DND-41 (cell line): Measurements from ENCODE around the gene FAM25A.
"Not testable (repeated sequence)": the region's sequence is repeated elsewhere in the genome, so short reads cannot be mapped to it uniquely, and the experiment has no call there.

Source experiments
- EZH2 ChIP-seq: IDR thresholded peaks from 3 replicates; pipeline ENCODE4 v1.6.1; 2012; ENCODE audit warnings: borderline replicate concordance, low read depth, mild to moderate bottlenecking, moderate library complexity, low read length, inconsistent platforms; ENCODE audit not compliant: severe bottlenecking
- TF ChIP-seq, protein P1 (sequence below): IDR thresholded peaks from 2 replicates; pipeline ENCODE4 v1.5.1; 2012; ENCODE audit warnings: borderline replicate concordance, low read length, moderate library complexity, mild to moderate bottlenecking; ENCODE audit not compliant: poor library complexity, severe bottlenecking; ENCODE audit errors: extremely low read depth

DNA sequence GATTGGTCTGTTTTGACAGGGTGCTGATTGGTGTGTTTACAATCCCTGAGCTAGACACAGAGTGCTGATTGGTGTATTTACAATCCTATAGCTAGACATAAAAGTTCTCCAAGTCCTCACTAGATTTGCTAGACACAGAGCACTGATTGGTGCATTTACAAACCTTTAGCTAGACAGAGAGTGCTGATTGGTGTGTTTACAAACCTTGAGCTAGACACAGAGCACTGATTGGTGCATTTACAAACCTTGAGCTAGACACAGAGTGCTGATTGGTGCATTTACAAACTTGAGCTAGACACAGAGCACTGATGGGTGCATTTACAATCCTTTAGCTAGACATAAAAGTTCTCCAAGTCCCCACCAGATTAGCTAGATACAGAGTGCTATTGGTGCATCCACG lies 10.3 kb downstream of the FAM25A start:
- TF ChIP-seq, protein P1, sequence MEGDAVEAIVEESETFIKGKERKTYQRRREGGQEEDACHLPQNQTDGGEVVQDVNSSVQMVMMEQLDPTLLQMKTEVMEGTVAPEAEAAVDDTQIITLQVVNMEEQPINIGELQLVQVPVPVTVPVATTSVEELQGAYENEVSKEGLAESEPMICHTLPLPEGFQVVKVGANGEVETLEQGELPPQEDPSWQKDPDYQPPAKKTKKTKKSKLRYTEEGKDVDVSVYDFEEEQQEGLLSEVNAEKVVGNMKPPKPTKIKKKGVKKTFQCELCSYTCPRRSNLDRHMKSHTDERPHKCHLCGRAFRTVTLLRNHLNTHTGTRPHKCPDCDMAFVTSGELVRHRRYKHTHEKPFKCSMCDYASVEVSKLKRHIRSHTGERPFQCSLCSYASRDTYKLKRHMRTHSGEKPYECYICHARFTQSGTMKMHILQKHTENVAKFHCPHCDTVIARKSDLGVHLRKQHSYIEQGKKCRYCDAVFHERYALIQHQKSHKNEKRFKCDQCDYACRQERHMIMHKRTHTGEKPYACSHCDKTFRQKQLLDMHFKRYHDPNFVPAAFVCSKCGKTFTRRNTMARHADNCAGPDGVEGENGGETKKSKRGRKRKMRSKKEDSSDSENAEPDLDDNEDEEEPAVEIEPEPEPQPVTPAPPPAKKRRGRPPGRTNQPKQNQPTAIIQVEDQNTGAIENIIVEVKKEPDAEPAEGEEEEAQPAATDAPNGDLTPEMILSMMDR: not testable (repeated sequence)
- TF ChIP-seq EZH2: not testable (repeated sequence)
